Measurements from ENCODE around the gene TXNRD2. TPM values are rescaled to one million over a fixed set of nuclear protein-coding genes. Genes with fewer than 3 reads are reported as not detected.

TXNRD2 gene
- total RNA-seq, 1 donor from 2014 or later: 46.0 TPM

DNA sequence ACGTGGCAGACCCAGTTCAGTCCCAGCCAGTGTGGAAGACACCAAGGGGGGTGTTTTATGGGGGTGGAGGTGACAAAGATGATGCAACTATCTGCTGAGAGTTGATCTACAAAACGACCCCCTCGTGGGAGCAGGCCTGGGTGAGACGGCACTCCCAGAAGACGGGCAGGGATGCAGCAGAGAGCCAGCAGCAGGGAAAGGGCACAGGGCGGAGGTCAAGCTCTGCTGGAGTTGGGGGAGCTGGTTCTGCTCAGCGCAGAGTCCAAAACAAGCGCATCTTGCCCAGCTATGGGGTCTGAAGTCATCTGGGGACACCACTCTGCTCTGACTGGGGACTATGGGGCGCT lies 90.9 kb downstream of the TXNRD2 start:
- Histone ChIP-seq H3K27ac (no peak overlapping the region), H3K27me3 (no peaks in the 10 kb centered on the region), H3K36me3 (peaks cover 14 to 27% of the 10 kb centered on the region in 2 donors), H3K4me1 (peaks cover 13% of the 10 kb centered on the region in 2 donors), H3K4me3 (no peak overlapping the region), H3K9me3 (no peaks in the 10 kb centered on the region)
- TF ChIP-seq, protein P1, sequence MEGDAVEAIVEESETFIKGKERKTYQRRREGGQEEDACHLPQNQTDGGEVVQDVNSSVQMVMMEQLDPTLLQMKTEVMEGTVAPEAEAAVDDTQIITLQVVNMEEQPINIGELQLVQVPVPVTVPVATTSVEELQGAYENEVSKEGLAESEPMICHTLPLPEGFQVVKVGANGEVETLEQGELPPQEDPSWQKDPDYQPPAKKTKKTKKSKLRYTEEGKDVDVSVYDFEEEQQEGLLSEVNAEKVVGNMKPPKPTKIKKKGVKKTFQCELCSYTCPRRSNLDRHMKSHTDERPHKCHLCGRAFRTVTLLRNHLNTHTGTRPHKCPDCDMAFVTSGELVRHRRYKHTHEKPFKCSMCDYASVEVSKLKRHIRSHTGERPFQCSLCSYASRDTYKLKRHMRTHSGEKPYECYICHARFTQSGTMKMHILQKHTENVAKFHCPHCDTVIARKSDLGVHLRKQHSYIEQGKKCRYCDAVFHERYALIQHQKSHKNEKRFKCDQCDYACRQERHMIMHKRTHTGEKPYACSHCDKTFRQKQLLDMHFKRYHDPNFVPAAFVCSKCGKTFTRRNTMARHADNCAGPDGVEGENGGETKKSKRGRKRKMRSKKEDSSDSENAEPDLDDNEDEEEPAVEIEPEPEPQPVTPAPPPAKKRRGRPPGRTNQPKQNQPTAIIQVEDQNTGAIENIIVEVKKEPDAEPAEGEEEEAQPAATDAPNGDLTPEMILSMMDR (IDR thresholded peaks at IDR 0.05): no peak
- intact Hi-C loops (cut with DNase I): loop anchor here (10.0 kb wide), 3 partner anchors 174 to 556 kb away; partner anchors contain the start of genes C22orf39, CLTCL1 and TANGO2
- DNase-seq (ENCODE audit: low spot score in 2 of 2): no peak

DNA sequence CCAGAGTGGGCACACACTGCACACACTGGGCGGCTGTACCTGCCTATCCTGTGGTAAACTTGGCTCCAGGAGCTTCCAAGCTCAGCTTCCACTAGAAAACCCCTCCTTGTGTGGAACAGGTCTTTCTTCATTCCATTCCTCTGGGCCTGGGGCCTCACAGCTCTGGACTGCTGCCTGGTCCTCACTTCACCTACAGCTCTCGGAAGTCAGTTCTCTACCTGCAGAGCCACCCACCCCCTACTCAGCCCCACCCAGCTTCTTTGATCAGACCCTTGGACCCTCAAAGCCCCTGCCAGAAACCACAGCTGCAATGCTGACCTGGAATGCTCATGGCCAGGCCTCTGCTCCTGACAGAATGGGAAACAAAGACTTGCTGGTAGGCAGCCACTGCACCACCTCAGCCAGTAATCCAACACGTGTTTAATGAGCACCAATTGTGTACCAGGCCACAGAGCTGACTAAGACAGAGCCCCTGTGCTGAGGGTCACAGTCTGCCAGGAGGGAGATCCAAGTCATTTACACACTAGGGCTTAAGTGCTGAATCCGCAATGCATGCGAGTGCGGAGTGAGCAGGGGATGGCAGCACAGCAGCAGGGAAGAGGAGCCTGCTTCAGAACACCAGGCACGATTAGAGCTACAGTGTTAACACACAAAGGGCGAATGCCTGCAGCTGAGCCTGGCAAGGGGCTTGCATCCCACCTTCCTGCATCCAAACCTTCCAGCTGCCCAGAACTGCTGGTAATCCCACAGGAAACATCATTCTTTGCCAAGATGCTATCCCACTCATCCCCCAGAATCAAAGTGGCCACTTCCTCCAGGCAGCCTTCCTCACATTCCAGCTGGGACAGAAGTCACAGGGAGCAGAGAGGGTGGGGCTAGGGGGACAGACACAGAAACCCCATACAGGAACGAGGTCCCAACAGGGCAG lies 91.5 kb downstream of the TXNRD2 start:
- intact Hi-C loops (cut with DNase I): loop anchor here (10.0 kb wide), 3 partner anchors 175 to 555 kb away; partner anchors contain the start of genes C22orf39, CLTCL1 and TANGO2
- Histone ChIP-seq H3K36me3 (peaks cover 14 to 27% of the 10 kb centered on the region in 2 donors), H3K4me3 (no peak overlapping the region), H3K27me3 (no peaks in the 10 kb centered on the region), H3K4me1 (peaks cover 8 to 9% of the 10 kb centered on the region in 2 donors), H3K9me3 (no peaks in the 10 kb centered on the region), H3K27ac (no peak overlapping the region)
- DNase-seq (ENCODE audit: low spot score in 2 of 2): no peak
- TF ChIP-seq, protein P1 (IDR thresholded peaks at IDR 0.05): no peak

DNA sequence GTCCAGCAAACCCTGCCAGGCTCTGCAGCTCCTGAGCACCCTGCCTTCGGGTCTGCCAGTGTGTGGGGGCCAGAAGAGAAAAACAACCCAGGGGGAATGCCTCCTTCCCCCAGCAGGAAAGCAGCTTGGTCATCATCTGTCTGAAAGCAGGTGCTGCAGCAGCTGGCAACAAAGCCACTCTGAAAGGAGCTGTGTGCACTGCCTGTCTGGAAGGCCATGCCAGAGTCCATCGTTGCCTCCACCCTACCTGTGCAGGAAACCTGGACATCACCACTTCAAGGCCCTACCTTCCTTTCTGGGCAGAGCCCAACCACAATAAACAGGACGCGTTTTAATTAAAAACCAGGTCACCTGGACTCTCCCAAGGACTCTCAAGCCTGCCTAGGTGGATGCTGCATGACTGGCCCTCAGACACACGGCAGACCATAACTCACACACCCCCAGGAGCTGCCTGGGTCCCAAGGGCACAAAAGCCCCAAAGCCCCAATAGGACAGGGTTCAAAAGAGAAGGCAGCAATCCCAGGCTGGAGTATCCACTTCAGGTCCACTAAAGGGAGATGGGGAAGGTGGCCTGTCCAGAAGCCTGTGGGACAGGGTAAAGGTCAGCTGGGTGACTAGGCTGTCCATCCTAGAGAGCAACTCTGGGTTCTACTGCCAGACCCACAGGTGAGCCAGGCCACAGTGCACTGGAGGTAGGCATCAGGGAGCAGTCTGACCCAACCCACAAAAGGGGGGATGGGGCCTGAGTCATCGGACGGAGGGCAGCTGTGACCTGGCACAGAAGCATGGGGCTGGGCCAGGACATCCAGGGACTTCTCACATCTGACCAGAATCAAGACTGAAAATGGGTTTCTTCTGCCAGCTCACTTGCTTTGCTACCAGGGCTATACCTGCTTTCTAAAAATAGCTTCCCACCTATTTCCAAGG lies 93.1 kb downstream of the TXNRD2 start:
- intact Hi-C loops (cut with DNase I): no loop called here
- DNase-seq (ENCODE audit: low spot score in 2 of 2): no peak
- H3K36me3 ChIP-seq: peaks cover 14 to 27% of the 10 kb centered on the region in 2 donors
- H3K27me3 ChIP-seq: no peaks in the 10 kb centered on the region
- TF ChIP-seq, protein P1 (IDR thresholded peaks at IDR 0.05): no peak
- H3K4me3 ChIP-seq: no peak overlapping the region
- no peak overlapping the region for H3K27ac ChIP-seq
- peaks cover 12 to 21% of the 10 kb centered on the region in 2 donors for H3K4me1 ChIP-seq
- H3K9me3 ChIP-seq: no peaks in the 10 kb centered on the region

DNA sequence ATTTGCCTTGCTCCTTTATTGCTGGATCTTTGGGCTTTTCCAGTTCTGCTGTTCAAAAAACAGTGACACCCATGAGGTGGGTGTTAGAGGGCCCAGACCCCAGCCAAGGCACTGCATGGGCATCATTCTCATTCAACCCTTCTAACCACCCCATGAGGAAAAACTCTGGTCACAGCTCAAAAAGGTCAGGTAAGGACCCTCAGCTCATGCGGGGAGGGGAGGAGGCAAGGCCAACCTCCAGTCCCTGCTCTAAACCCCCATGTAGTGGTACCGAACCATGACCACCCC lies 94.3 kb downstream of the TXNRD2 start:
- Histone ChIP-seq H3K4me3 (no peak overlapping the region), H3K27me3 (no peaks in the 10 kb centered on the region), H3K27ac (no peak overlapping the region), H3K4me1 (peaks cover 11 to 21% of the 10 kb centered on the region in 2 donors), H3K9me3 (no peaks in the 10 kb centered on the region), H3K36me3 (peaks cover 14 to 27% of the 10 kb centered on the region in 2 donors)
- no peak for DNase-seq (ENCODE audit: low spot score in 2 of 2)
- TF ChIP-seq, protein P1 (IDR thresholded peaks at IDR 0.05): no peak
- intact Hi-C loops (cut with DNase I): no loop called here

DNA sequence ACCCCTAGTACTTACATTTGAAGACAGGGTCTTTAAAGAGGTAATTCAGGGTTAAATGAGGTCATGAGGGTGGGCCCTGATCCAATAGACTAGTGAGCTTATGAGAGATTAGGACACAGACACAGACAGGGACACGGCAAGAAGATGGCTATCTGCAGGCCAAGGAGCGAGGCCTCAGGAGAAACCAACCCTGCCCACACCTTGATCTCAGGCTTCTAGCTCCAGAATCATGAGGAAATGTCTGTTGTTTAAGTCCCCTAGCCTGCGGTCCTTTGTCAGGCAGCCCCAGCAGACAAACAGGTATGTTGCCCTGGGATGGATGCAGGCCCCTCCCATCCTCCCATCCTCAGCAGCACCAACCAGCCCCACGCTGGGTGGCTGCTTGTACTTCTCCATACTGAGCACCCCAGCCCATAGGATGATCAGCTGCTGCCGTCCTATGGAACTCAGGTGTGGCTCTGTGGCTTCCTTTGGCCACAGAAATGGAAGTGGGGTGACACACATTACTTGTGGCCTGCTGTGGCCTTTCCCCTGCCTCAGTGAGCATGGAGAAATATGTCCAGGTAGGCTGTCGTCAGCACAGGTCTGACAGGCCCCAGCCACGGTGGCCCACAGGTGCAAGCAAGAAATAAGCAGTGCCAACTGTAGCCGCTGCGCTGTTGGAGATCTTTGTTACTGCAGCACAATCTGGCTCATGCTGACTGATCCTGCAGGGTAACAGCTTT lies 94.8 kb downstream of the TXNRD2 start:
- intact Hi-C loops (cut with DNase I): no loop called here
- H3K4me1 ChIP-seq: peaks cover 11 to 21% of the 10 kb centered on the region in 2 donors
- peak overlapping the region in 1 of 2 donors; percentile 5 for H3K27ac ChIP-seq
- DNase-seq (ENCODE audit: low spot score in 2 of 2): no peak
- TF ChIP-seq, protein P1 (IDR thresholded peaks at IDR 0.05): no peak
- no peaks in the 10 kb centered on the region for H3K27me3 ChIP-seq
- peaks cover 12 to 21% of the 10 kb centered on the region in 2 donors for H3K36me3 ChIP-seq
- no peak overlapping the region for H3K4me3 ChIP-seq
- H3K9me3 ChIP-seq: no peaks in the 10 kb centered on the region

Measured in ascending aorta (tissue), 2 donors.